Suprapubic skin (tissue), 4 donors: ENCODE measurements around the gene EME2.

Experiments used
- CTCF ChIP-seq, 2 donors: fragments of 200-600 bp in 1 of 2; fragments of 450-650 bp in 1 of 2; sonication (generic) in 1 of 2; IDR thresholded peaks; one replicate each; pipeline ENCODE4 v1.5.1; 2016 to 2019; ENCODE audit warnings: antibody characterized with exemption in 2 of 2, mild to moderate bottlenecking in 1 of 2, moderate library complexity in 1 of 2
- POLR2A ChIP-seq, 2 donors: fragments of 450-650 bp; IDR thresholded peaks; one replicate each; pipeline ENCODE4 v1.6.1; 2017; ENCODE audit warnings: antibody characterized with exemption in 2 of 2, mild to moderate bottlenecking in 2 of 2, moderate library complexity in 2 of 2
- POLR2AphosphoS5 ChIP-seq, 3 donors: sonication (generic); formaldehyde crosslinking; IDR thresholded peaks; one replicate each; pipeline ENCODE4 v1.6.1; 2017; ENCODE audit warnings: antibody characterized with exemption in 3 of 3

GRCh38 chr16:1818204-1818872 lies 45.7 kb downstream of the EME2 start:
- no peak for TF ChIP-seq CTCF (IDR thresholded peaks at IDR 0.05)
- no peak for TF ChIP-seq POLR2AphosphoS5 (IDR thresholded peaks at IDR 0.05)
- no peak for TF ChIP-seq POLR2A (IDR thresholded peaks at IDR 0.05)
